ENCODE data around the gene THAP7. TPM values are rescaled to one million over a fixed set of nuclear protein-coding genes. Genes with fewer than 3 reads are reported as not detected.

The THAP7 gene
- total and polyA plus RNA-seq, 9 of the 15 experiments (the other 6 are each of a cell fraction or from before 2014, with no cell fraction given) = 7.9 to 263 (median 84.1) TPM

DNA sequence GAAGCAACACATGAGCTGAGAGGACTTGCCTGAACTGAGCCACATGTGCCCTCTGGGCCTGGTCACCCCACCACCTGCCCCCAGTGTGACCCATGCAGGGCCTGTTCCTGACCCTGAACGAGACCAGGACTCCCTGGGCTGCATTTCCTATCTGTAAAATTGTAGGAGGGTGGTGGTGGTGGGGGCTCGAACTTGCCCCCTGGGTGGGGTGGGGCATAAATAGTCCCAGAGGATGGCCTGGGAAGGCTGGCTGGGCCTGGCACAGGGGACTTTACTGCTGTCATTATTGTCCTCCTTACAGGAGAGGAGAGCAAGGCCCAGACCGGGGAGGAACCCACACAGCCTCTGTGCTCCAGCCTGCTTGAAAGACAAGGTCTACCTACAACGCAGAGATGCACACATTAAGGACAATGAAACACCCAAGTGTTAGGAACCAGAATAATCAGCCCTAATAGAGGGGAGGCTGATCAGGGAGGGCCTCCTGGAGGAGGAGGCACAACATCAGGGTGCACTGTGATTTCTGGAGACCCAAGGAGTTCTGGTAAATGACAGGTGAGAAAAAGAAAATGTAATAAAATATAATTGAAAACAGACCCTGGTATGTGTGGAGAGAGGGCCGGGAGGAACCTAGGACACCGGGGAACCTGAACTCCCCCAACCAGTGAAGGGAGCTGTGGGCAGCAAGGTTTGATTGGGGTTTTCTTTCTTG lies 37.7 kb downstream of the THAP7 start (continued):
- TF ChIP-seq, protein P1, sequence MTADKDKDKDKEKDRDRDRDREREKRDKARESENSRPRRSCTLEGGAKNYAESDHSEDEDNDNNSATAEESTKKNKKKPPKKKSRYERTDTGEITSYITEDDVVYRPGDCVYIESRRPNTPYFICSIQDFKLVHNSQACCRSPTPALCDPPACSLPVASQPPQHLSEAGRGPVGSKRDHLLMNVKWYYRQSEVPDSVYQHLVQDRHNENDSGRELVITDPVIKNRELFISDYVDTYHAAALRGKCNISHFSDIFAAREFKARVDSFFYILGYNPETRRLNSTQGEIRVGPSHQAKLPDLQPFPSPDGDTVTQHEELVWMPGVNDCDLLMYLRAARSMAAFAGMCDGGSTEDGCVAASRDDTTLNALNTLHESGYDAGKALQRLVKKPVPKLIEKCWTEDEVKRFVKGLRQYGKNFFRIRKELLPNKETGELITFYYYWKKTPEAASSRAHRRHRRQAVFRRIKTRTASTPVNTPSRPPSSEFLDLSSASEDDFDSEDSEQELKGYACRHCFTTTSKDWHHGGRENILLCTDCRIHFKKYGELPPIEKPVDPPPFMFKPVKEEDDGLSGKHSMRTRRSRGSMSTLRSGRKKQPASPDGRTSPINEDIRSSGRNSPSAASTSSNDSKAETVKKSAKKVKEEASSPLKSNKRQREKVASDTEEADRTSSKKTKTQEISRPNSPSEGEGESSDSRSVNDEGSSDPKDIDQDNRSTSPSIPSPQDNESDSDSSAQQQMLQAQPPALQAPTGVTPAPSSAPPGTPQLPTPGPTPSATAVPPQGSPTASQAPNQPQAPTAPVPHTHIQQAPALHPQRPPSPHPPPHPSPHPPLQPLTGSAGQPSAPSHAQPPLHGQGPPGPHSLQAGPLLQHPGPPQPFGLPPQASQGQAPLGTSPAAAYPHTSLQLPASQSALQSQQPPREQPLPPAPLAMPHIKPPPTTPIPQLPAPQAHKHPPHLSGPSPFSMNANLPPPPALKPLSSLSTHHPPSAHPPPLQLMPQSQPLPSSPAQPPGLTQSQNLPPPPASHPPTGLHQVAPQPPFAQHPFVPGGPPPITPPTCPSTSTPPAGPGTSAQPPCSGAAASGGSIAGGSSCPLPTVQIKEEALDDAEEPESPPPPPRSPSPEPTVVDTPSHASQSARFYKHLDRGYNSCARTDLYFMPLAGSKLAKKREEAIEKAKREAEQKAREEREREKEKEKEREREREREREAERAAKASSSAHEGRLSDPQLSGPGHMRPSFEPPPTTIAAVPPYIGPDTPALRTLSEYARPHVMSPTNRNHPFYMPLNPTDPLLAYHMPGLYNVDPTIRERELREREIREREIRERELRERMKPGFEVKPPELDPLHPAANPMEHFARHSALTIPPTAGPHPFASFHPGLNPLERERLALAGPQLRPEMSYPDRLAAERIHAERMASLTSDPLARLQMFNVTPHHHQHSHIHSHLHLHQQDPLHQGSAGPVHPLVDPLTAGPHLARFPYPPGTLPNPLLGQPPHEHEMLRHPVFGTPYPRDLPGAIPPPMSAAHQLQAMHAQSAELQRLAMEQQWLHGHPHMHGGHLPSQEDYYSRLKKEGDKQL (CRISPR knock-in tag; IDR thresholded peaks at IDR 0.05; ENCODE audit: borderline replicate concordance) = peak; percentile 67; the same call in 1 of the 2 replicates
- TF ChIP-seq MEIS2 (IDR thresholded peaks at IDR 0.05; ENCODE audit: partially characterized antibody) = no peak
- no peak for TF ChIP-seq NONO (IDR thresholded peaks at IDR 0.05; ENCODE audit: low read depth in 2 of 2, low read length in 1 of 2)
- TF ChIP-seq NFE2 (IDR thresholded peaks at IDR 0.05; ENCODE audit: low read depth) = no peak
- TF ChIP-seq, protein P2, sequence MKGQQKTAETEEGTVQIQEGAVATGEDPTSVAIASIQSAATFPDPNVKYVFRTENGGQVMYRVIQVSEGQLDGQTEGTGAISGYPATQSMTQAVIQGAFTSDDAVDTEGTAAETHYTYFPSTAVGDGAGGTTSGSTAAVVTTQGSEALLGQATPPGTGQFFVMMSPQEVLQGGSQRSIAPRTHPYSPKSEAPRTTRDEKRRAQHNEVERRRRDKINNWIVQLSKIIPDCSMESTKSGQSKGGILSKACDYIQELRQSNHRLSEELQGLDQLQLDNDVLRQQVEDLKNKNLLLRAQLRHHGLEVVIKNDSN (CRISPR knock-in tag; IDR thresholded peaks at IDR 0.05) = no peak
- TF ChIP-seq ZFP36 (IDR thresholded peaks at IDR 0.05; ENCODE audit: low read depth, low read length, partially characterized antibody) = peak; percentile 100
- TF ChIP-seq RBM39 (optimal IDR thresholded peaks at IDR 0.05; ENCODE audit: low read depth, low read length) = peak; percentile 51
- peak; percentile 92 for TF ChIP-seq HDAC2 (IDR thresholded peaks at IDR 0.05)
- no peak for TF ChIP-seq EP400 (IDR thresholded peaks at IDR 0.05)
- no peak for TF ChIP-seq RNF2 (IDR thresholded peaks at IDR 0.05)
- TF ChIP-seq RBM15 (IDR thresholded peaks at IDR 0.05; ENCODE audit: insufficient read depth, low read length) = no peak
- TF ChIP-seq PHB (CRISPR knock-in tag; IDR thresholded peaks at IDR 0.05) = peak; percentile 18; the same call in 1 of the 2 replicates
- TF ChIP-seq, protein P3, sequence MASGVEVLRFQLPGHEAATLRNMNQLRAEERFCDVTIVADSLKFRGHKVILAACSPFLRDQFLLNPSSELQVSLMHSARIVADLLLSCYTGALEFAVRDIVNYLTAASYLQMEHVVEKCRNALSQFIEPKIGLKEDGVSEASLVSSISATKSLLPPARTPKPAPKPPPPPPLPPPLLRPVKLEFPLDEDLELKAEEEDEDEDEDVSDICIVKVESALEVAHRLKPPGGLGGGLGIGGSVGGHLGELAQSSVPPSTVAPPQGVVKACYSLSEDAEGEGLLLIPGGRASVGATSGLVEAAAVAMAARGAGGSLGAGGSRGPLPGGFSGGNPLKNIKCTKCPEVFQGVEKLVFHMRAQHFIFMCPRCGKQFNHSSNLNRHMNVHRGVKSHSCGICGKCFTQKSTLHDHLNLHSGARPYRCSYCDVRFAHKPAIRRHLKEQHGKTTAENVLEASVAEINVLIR (CRISPR knock-in tag; IDR thresholded peaks at IDR 0.05) = no peak
- 0 out of 2 replicates have a peak, but pooled peaks have one; percentile 40 for TF ChIP-seq ZNF140 (CRISPR knock-in tag; IDR thresholded peaks at IDR 0.05)
- TF ChIP-seq, protein P4, sequence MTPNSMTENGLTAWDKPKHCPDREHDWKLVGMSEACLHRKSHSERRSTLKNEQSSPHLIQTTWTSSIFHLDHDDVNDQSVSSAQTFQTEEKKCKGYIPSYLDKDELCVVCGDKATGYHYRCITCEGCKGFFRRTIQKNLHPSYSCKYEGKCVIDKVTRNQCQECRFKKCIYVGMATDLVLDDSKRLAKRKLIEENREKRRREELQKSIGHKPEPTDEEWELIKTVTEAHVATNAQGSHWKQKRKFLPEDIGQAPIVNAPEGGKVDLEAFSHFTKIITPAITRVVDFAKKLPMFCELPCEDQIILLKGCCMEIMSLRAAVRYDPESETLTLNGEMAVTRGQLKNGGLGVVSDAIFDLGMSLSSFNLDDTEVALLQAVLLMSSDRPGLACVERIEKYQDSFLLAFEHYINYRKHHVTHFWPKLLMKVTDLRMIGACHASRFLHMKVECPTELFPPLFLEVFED (CRISPR knock-in tag; conservative IDR thresholded peaks at IDR 0.05) = 0 out of 2 replicates have a peak, but pooled peaks have one; percentile 23
- 0 out of 2 replicates have a peak, but pooled peaks have one; percentile 11 for TF ChIP-seq ZKSCAN1 (IDR thresholded peaks at IDR 0.05; ENCODE audit: low read depth, low read length)
- no peak for TF ChIP-seq POLR2AphosphoS2 (IDR thresholded peaks at IDR 0.05; ENCODE audit: low read length)
- TF ChIP-seq TCF7L2 (IDR thresholded peaks at IDR 0.05; ENCODE audit: low read depth, low read length) = no peak
- TF ChIP-seq ARNT (IDR thresholded peaks at IDR 0.05) = no peak; a peak in 1 of 4 replicates
